ENCODE data around the gene DGKA.

- peak; percentile 87 for TF ChIP-seq POLR2AphosphoS5 (IDR thresholded peaks at IDR 0.05)
- no peak for TF ChIP-seq CTCF (IDR thresholded peaks at IDR 0.05)
- no peak for TF ChIP-seq POLR2A (IDR thresholded peaks at IDR 0.05)
Observed at GRCh38 chr12:55908726-55909512, 22.0 kb upstream of the DGKA start.

Measured in prostate gland (tissue), 2 donors.